ENCODE data around the gene ENHO.

The ENHO gene

DNA sequence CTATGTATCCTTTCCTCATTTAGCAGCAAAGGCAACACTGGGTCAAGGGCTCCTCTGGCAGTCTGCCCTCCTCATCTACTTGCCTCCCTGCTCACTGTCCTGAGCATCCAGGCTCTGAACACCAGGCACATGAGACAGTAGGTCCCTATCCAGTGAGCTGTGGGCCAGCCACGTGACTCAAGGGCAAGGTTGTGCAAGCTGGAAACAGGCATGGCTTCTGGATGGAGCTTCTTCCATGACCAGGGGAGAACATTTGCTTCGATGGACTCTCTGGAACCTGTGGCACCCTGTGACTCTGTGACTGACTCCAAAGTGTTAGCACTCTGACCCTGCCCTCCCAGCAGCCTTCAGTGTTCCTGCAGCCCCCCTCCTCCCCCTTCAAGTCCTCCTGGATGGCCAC lies 31.2 kb downstream of the ENHO start:
- TF ChIP-seq FOXP2 (optimal IDR thresholded peaks at IDR 0.05; ENCODE audit: borderline replicate concordance, extremely low read depth, extremely low read length, insufficient read depth) (no peak), TAF1 (IDR thresholded peaks at IDR 0.05; ENCODE audit: borderline replicate concordance, insufficient read depth, low read length) (no peak), SIN3A (IDR thresholded peaks at IDR 0.05; ENCODE audit: borderline replicate concordance, insufficient read depth, low read length) (no peak), POLR2AphosphoS5 (IDR thresholded peaks at IDR 0.05; ENCODE audit: low read depth, low read length) (no peak)

DNA sequence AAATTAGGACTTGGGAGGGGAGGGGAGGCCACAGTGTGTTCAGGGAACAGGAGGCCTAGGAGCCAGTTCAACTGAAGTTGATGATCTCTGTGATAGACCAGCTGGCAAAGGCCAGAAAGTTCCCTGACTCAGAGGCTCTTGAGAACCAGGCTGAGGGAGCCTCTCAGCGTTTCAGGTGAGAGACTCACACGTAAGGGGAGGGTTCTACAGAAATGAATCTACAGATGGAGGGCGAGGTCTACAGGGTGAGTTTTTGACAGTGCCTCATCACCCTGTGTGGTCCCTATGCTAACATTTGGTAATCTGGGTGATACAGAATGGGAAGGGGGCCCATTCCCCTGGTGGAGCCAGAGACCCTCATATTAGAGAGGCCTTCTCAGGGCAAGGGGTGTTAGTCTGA lies 32.0 kb downstream of the ENHO start:
- TF ChIP-seq FOXP2 (optimal IDR thresholded peaks at IDR 0.05; ENCODE audit: borderline replicate concordance, extremely low read depth, extremely low read length, insufficient read depth) (no peak), POLR2AphosphoS5 (IDR thresholded peaks at IDR 0.05; ENCODE audit: low read depth, low read length) (no peak), TAF1 (IDR thresholded peaks at IDR 0.05; ENCODE audit: borderline replicate concordance, insufficient read depth, low read length) (no peak), SIN3A (IDR thresholded peaks at IDR 0.05; ENCODE audit: borderline replicate concordance, insufficient read depth, low read length) (no peak)
- TF ChIP-seq, protein P1, sequence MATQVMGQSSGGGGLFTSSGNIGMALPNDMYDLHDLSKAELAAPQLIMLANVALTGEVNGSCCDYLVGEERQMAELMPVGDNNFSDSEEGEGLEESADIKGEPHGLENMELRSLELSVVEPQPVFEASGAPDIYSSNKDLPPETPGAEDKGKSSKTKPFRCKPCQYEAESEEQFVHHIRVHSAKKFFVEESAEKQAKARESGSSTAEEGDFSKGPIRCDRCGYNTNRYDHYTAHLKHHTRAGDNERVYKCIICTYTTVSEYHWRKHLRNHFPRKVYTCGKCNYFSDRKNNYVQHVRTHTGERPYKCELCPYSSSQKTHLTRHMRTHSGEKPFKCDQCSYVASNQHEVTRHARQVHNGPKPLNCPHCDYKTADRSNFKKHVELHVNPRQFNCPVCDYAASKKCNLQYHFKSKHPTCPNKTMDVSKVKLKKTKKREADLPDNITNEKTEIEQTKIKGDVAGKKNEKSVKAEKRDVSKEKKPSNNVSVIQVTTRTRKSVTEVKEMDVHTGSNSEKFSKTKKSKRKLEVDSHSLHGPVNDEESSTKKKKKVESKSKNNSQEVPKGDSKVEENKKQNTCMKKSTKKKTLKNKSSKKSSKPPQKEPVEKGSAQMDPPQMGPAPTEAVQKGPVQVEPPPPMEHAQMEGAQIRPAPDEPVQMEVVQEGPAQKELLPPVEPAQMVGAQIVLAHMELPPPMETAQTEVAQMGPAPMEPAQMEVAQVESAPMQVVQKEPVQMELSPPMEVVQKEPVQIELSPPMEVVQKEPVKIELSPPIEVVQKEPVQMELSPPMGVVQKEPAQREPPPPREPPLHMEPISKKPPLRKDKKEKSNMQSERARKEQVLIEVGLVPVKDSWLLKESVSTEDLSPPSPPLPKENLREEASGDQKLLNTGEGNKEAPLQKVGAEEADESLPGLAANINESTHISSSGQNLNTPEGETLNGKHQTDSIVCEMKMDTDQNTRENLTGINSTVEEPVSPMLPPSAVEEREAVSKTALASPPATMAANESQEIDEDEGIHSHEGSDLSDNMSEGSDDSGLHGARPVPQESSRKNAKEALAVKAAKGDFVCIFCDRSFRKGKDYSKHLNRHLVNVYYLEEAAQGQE (IDR thresholded peaks at IDR 0.05; ENCODE audit: insufficient read depth in 1 of 2, low read depth in 2 of 2, low read length in 2 of 2), result no peak

DNA sequence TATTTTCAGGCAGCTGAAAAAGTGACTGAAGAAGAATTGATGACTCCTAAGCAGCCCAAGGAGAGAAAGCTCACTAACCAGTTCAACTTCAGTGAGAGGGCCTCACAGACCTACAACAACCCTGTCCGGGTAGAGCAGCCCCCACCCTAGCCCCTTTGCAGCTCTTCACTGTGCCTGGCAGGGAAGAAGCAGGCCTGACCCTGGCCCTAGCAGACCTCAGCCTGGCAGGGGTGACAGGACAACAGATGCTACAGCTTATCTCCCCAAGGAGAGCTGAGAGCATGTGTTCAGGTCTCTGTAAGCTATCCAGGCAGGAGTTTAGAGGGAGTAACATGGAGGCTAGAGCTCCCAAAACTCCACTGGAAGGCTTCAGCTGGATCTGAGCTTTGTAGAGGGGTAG lies 32.4 kb downstream of the ENHO start:
- TF ChIP-seq SIN3A (IDR thresholded peaks at IDR 0.05; ENCODE audit: borderline replicate concordance, insufficient read depth, low read length) (no peak), TAF1 (IDR thresholded peaks at IDR 0.05; ENCODE audit: borderline replicate concordance, insufficient read depth, low read length) (no peak)
- TF ChIP-seq, protein P1 (IDR thresholded peaks at IDR 0.05; ENCODE audit: insufficient read depth in 1 of 2, low read depth in 2 of 2, low read length in 2 of 2), result no peak

DNA sequence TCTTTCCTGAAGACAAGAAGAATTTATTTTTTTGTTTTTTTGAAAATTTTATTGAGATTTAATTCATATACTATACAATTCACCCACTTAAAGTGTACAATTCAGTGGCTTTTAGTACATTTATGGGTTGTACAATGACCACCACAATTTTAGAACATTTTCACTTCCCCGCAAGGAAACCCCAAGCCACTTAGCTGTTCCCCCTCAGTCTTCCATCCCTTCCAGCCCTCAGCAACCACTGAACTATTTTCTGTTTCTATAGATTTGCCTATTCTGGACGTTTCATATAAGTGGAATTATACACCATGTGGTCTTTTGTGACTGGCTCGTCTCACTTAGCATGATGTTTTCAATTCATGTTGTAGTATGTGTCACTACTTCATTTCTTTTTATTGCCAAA lies 36.2 kb downstream of the ENHO start:
- TF ChIP-seq SIN3A (IDR thresholded peaks at IDR 0.05; ENCODE audit: borderline replicate concordance, insufficient read depth, low read length) (no peak), POLR2AphosphoS5 (IDR thresholded peaks at IDR 0.05; ENCODE audit: low read depth, low read length) (no peak), TAF1 (IDR thresholded peaks at IDR 0.05; ENCODE audit: borderline replicate concordance, insufficient read depth, low read length) (no peak), FOXP2 (optimal IDR thresholded peaks at IDR 0.05; ENCODE audit: borderline replicate concordance, extremely low read depth, extremely low read length, insufficient read depth) (no peak)
- TF ChIP-seq, protein P1 (IDR thresholded peaks at IDR 0.05; ENCODE audit: insufficient read depth in 1 of 2, low read depth in 2 of 2, low read length in 2 of 2), result no peak

DNA sequence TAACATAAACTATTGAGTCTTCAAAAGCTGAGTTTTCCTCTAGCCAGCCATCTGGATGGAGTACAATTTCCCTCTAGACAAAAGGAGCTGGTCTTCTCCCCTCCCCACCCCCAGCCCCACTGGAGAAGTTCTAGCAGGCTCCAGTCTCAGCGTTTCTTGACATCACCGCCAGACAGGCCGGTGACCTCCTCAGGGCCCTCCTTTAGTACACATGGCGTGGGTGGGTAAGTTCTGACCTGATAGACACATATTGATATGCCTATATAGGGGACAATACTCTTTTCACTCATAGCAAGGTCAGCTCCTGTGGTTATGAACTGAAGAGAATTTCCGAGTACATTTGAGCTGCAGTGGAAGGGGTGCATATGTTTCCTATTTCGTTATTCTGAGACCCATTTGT lies 37.0 kb downstream of the ENHO start:
- TF ChIP-seq, protein P1 (IDR thresholded peaks at IDR 0.05; ENCODE audit: insufficient read depth in 1 of 2, low read depth in 2 of 2, low read length in 2 of 2), result no peak
- no peak for TF ChIP-seq POLR2AphosphoS5 (IDR thresholded peaks at IDR 0.05; ENCODE audit: low read depth, low read length)
- no peak for TF ChIP-seq SIN3A (IDR thresholded peaks at IDR 0.05; ENCODE audit: borderline replicate concordance, insufficient read depth, low read length)
- TF ChIP-seq FOXP2 (optimal IDR thresholded peaks at IDR 0.05; ENCODE audit: borderline replicate concordance, extremely low read depth, extremely low read length, insufficient read depth), result no peak
- TF ChIP-seq TAF1 (IDR thresholded peaks at IDR 0.05; ENCODE audit: borderline replicate concordance, insufficient read depth, low read length), result no peak

Measured in PFSK-1 (cell line).